ENCODE results near the gene RBPMS2.

GRCh38 chr15:64804619-64805018 lies 29.2 kb upstream of the RBPMS2 start:
- TF ChIP-seq POLR2A (IDR thresholded peaks at IDR 0.05) (no peak), CTCF (IDR thresholded peaks at IDR 0.05) (no peak)
